ENCODE results near the gene KIF20A.
"Not testable (repeated sequence)": the region's sequence is repeated elsewhere in the genome, so short reads cannot be mapped to it uniquely, and the experiment has no call there.

KIF20A gene

DNA sequence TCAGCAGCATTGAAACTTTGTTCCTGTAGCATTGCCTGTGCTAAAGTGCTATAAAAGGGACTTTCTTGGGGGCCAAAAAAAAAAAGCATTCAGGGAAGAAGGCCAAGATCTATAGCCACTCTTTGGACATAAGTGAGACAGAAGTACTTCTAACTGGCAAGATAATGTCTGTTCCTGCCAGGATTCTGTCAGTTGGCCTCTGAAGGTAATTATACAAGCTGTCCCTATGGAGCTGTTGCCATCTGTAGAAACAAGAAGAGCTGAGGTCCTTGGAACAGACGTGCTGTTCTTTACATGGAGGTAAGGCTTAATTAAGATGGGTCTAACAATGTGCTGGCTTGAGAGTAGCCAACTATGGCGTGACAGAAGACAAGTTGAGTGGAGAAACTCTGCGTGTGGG is 9.7 kb downstream of the KIF20A start:
- no peak for DNase-seq

DNA sequence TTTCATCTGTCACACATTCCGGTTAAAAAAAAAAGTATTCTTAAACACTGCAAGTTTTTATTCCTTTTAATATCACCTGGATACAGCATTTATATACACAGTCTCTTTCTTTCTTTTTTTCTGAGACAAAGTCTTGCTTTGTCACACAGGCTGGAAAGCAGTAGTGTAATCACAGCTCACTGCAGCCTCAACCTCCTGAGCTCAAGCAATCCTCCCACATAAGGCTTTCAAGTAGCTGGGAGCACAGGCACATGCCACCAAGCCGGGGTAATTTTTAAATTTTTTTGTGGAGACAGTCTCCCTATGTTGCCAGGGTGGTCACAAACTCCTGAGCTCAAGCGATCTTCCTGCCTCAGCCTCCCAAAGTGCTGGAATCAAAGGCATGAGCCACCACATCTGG is 13.9 kb downstream of the KIF20A start:
- DNase-seq, result no peak

DNA sequence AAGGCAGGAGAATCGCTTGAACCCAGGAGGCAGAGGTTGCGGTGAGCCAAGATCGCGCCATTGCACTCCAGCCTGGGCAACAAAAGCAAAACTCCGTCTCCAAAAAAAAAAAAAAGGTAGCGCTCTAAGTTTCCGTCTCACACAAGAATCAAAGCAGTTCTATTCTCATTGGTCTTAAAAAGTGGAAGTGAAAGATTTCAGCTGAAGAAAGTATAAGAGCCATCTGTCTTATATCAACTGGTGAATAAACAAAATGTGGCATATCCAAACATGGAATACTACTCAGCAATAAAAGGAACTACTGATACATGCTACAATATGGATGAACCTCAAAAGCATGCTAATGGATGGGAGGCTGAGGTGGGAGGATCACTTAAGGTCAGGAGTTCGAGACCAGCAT is 14.9 kb downstream of the KIF20A start:
- not testable (repeated sequence) for DNase-seq

DNA sequence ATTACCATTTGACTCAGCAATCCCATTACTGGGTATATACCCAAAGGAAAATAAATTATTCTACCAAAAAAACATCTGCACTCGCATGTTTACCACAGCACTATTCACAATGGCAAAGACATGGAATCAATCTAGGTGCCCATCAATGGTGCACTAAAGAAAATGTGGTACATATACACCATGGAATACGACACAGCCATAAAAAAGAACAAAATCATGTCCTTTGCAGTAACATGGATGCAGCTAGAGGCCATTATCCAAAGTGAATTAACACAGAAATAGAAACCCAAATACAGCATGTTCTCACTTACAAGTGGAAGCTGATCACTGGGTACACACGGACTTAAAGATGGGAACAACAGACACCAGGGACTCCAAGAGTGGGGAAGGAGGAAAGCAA is 32.1 kb downstream of the KIF20A start:
- no peak for DNase-seq

DNA sequence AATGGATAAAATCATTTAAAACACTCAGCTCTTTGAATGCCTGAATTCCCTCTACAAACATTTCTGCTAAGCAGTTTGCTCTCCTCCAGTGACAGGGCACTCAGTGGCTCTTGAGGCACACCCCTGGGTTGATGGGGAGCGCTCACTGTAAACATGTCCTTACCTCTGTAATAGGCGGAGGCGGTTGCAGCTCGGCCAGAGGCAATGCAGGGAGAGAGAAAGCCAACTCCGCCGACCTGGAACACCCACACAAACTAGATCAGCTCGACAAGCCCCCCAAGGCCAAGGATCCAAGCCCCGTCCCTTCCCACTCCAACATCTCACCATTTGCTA is 33.9 kb downstream of the KIF20A start:
- DNase-seq, result no peak

DNA sequence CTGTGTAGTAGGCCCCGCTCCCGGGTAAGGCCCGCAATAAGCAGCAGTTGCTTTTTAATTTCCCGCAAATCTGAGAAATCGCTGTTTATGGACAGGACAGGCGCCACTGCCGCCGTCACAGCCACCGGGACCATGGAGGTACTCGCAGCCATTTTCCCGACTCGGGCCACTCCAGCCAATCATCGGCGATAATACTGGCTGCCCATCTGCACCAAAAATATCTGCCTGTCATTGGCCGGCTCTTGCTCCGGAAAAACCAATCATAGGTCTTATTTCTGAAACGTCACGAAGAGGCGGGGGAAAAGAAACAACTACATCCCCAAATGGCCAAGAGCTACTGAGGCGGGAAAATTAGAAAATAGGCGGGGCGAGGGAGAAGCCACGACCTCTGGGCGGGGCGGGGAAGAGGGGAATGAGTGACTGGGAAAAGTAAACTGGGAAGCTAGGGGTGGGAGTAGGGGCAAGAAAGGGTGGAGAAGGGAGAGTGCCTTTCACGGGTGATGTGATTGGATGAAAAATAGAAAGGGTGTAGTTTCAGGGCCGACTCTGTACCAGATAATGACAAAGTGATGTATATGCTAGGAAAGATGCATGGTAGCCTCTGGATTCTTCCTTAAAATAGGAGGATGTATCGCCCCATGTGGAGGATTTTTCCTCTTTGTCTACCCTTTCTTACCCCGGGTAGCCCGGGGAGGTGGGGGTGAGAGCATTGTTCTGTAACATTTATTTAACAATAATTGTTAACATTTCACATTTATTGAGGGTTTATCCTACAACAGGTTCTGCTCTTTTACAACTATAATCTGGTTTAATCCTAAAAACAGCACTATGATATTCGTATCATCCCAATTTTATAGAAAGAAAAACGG is 34.5 kb downstream of the KIF20A start, which contains the start of gene CDC23:
Gene CDC23, minus strand, starts transcription at position 163 of the 869 bp plus-strand sequence. Its CDS starts 11 bp downstream, at position 152.
- DNase-seq, result peak; percentile 100

DNA sequence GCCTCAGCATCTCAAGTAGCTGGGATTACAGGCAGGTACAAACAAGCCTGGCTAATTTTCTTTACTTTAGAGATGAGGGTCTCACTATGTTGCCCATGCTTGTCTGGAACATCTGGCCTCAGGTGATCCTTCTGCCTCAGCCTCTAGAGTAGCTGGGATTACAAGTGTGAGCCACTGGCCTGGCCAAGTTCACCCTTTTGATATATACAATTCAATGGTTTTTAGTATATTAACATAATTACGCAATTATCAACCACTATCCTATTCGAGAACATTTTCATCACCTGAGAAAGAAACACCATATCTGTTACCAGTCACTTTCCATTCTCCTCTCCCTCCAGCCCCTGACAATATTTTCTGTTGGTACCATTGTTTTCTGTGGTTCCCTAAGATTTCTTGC is 37.9 kb downstream of the KIF20A start:
- DNase-seq, result no peak

DNA sequence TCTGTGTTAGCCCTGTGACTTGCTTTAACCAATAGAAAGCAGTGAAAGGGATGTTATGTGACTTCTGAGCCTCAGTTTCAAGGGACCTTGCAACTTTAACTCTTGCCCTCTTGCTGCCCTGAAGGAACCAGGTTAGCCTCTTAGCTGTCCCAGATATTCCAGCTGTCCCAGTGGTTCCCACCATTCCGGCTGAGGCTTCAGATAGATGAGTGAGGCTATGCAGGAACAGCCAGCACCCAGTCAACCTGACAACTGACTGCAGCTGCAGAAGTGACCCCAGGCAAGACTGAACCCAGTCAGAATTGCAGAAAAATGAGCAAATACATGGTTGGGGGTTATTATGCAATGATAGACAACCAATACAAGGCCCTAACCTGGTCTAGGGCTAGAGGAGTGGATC is 44.6 kb downstream of the KIF20A start:
- DNase-seq, result no peak

DNA sequence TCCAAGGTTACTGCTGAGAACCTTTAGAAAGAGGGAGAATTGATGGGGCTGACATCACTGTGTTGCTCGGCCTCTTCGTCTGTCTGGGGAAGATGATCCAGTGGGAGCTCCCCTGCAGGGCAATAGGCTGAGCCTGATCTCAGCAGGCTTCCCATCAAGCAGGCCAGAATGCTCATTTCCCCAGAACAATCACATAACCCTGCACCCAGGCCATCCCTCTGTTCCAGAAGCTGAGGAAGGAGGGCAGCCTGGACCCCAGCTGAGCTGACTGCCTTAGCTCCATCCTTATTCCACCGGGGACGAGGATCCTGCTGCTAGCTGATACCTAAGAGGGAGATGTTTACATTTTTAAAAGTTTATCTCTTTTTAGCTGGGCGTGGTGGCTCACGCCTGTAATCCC is 45.8 kb downstream of the KIF20A start:
- DNase-seq, result no peak

DNA sequence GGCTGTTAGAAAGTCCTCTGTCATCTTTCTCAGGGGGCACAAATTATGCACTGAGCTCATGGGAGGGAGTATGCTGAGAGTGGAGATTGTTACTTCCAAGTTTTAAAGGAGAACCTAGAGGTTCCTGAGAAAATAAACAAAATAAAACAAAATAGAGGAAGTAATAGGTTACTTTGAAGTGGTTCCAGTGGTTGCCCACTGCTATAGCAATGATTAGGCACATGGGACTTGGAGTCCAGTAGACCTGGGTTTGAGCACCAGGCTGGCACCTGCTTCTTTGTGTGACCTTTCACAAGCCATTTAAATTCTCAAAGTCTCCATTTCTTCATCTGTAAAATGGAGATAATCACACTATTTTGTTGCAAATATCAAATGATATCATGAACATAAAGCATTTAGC is 48.0 kb downstream of the KIF20A start:
- no peak for DNase-seq

DNA sequence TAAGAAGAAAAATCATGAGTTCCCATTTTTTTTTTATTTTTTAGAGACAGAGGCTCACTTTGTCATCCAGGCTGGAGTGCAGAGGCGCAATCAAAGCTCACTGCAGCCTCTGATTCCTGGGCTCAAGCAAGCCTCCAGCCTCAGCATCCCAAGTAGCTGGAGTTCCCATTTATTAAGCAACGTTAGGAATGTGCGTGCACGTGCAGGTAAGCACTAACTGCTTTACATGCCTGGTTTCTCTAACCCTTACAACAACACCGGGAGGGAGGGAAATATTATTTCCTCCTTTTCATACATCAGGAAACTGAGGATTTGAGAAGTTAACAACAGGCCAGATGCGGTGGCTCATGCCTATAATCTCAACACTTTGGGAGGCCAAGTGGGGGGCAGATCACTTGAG is 50.5 kb downstream of the KIF20A start:
- no peak for DNase-seq

DNA sequence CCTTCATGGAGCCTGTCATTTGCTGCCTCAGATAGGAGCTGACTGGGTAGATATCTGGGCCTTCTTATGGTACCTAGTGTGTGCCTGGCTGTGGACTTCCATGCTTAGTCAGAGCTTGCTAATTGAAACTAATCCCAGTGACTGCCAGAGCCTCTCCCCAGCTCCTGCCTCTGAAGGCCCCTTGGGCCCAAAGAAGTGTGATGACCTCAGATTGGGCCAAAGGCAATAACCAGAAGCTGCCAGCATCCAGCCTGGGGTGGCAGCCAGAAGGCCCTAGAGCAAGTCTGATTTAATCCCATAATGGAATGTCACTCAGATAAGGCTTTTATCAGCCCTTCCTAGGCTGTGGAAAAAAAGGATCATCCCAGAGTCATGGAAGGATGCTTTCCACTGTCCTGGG is 51.3 kb downstream of the KIF20A start:
- peak; percentile 71 for DNase-seq

DNA sequence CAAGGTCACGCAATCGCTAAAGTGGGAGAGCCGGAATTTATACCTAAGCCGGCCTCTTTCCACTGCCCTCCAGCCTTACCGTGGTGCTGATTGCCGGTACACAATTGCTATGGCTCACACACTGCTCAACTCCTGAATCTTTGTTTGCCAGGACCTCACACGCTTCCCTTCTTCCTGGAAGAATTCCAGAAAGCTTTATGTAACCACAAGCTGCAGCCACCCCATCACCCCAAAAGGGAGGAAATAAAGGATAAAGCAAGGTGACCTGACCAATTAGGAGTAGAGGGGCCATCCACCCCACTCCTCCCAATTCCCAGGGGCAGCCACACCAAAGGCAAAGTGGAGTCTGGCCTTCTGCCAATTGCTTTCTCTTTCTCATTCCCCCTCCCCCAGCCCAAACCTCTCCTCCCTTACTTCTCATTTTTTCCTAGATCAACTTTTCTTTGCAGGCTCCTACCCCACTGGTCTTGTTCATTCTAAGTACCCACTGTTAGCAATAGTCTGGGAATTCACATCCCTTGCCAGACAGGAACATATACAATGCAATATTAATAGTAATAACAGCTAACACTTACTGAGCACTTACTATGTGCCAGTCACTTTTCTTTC is 52.2 kb downstream of the KIF20A start:
- peak; percentile 33 for DNase-seq

DNA sequence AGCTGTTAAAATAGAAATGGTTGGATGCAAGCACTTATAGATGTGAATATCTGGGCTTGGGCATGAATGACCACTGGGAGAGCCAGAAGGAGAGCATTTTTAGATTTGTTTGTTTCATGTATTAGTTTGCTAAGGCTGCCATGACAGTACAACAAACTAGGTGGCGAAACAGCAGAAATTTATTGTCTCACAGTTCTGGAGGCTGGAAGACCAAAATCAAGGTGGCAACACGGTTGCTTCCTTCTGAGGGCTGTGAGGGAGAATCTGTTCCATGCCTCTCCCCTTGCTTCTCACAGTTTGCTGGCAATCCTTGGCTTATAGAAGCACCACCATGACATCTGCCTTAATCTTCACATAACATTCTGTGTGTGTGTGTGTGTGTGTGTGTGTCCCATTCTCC is 54.4 kb downstream of the KIF20A start:
- no peak for DNase-seq

DNA sequence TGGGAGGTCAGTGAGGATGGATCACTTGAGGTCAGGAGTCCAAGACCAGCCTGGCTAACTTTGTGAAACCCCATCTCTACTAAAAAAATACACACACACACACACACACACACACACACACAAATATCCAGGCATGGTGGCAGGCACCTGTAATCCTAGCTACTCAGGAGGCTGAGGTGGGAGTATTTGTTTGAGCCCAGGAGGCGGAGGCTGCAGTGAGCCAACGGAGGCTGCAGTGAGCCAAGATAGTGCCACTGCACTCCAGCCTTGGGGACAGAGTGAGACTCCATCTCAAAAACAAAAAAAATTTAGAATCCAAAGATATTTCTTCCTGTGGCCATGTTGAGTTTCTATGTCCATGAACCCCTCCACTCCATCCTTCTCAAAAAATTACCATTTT is 55.7 kb downstream of the KIF20A start:
- DNase-seq, result no peak

Data from EL (cell line).